BLaER1 treated with 17β-estradiol and CSF1 and Interleukin-3, amounts not matched to agents 10 nM and 100 nM (cell line): ENCODE data around the gene MPRIP.

Experiments
- H3K27ac ChIP-seq, 11 experiments: shearing (Covaris generic); formaldehyde crosslinking; 2 replicates each; pipeline ENCODE4 v1.8.1; 2022
- H3K27me3 ChIP-seq, 11 experiments: shearing (Covaris generic); formaldehyde crosslinking; 2 replicates each; pipeline ENCODE4 v1.8.1; 2022
- H3K36me3 ChIP-seq, 11 experiments: shearing (Covaris generic); formaldehyde crosslinking; 2 replicates each; pipeline ENCODE4 v1.8.1; 2022
- H3K4me1 ChIP-seq, 10 experiments: shearing (Covaris generic); formaldehyde crosslinking; 2 replicates each; pipeline ENCODE4 v1.8.1; 2022
- H3K4me2 ChIP-seq, 11 experiments: shearing (Covaris generic); formaldehyde crosslinking; 2 replicates each; pipeline ENCODE4 v1.8.1; 2022
- H3K4me3 ChIP-seq, 10 experiments: shearing (Covaris generic); formaldehyde crosslinking; 2 replicates each; pipeline ENCODE4 v1.8.1; 2022
- H3K9ac ChIP-seq, 11 experiments: shearing (Covaris generic); formaldehyde crosslinking; 2 replicates each; pipeline ENCODE4 v1.8.1; 2022
- H3K9me3 ChIP-seq, 11 experiments: shearing (Covaris generic); formaldehyde crosslinking; replicated peaks in 1 of 11; 2 replicates each; pipeline ENCODE4 v1.8.1; 2022
- H4K20me1 ChIP-seq, 11 experiments: shearing (Covaris generic); formaldehyde crosslinking; 2 replicates each; pipeline ENCODE4 v1.8.1; 2022
- Cebpa-rat ChIP-seq, 11 experiments: shearing (Covaris generic); IDR thresholded peaks; 2 replicates each; pipeline ENCODE4 v1.8.1; 2022

Gene MPRIP

DNA sequence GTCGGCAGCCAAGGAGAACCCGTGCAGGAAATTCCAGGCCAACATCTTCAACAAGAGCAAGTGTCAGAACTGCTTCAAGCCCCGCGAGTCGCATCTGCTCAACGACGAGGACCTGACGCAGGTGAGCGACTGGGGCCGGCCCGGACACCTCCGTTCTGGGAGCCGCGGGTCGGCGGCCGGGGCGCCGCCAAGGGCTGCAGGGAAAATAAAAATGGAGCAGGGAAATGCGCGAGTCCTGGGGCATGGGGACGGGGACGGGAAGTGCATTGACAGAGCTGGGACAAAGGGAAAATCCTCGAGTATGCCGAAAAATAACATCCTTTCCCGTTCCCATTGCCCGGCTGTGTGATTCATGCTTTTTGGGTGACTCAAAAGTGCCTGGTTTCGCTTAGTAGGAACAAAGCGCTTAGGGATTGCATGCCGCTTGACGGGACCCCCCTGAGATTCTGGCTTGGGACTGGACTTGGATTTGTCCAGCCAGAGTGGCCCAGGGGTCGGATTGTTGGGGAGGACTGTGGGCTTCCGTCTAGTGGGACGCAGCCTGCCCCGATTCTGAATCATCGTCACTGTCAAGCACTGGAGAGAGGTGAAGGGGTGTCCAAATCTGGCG lies 699 bp downstream of the MPRIP start:
- Histone ChIP-seq H3K27ac (peak overlapping the region; percentile 37 to 90 (median 80); a peak in 21 of 22 replicates), H4K20me1 (peaks cover 37 to 57% (median 49%) of the 10 kb centered on the region in 11 experiments; a peak in 21 of 22 replicates), H3K4me3 (peak overlapping the region; percentile 75 to 96 (median 86)), H3K27me3 (no peaks in the 10 kb centered on the region), H3K4me2 (peak overlapping the region; percentile 86 to 99 (median 97)), H3K9me3 (peaks cover 0 to 6% (median 0%) of the 10 kb centered on the region in 11 experiments; a peak in 4 of 22 replicates), H3K4me1 (peaks cover 56 to 84% (median 74%) of the 10 kb centered on the region in 10 experiments), H3K36me3 (0 out of 22 replicates have a peak, but pooled peaks cover 0 to 5% (median 0%) of the 10 kb centered on the region in 11 experiments), H3K9ac (peak overlapping the region; percentile 73 to 95 (median 86))
- TF ChIP-seq Cebpa-rat (IDR thresholded peaks at IDR 0.05), result no peak

- peak overlapping the region; percentile 86 to 99 (median 97) for H3K4me2 ChIP-seq
- peak overlapping the region; percentile 73 to 95 (median 86); a peak in 21 of 22 replicates for H3K9ac ChIP-seq
- H3K9me3 ChIP-seq, result peaks cover 0 to 6% (median 0%) of the 10 kb centered on the region in 11 experiments; a peak in 4 of 22 replicates
- H3K4me1 ChIP-seq, result peaks cover 63 to 85% (median 79%) of the 10 kb centered on the region in 10 experiments
- peak overlapping the region; percentile 75 to 96 (median 86) for H3K4me3 ChIP-seq
- H3K27me3 ChIP-seq, result no peaks in the 10 kb centered on the region
- H4K20me1 ChIP-seq, result peaks cover 42 to 64% (median 55%) of the 10 kb centered on the region in 11 experiments; a peak in 21 of 22 replicates
- peak overlapping the region in 10 of 11 experiments; percentile 37 to 90 (median 82); a peak in 20 of 22 replicates for H3K27ac ChIP-seq
- H3K36me3 ChIP-seq, result 0 out of 22 replicates have a peak, but pooled peaks cover 0 to 5% (median 0%) of the 10 kb centered on the region in 11 experiments
- TF ChIP-seq Cebpa-rat (IDR thresholded peaks at IDR 0.05), result no peak
Measured at GRCh38 chr17:17043461-17044271, 1.4 kb downstream of the MPRIP start.

GRCh38 chr17:17044846-17045561 lies 2.7 kb downstream of the MPRIP start:
- peak overlapping the region in 9 of 10 experiments; percentile 23 to 96 (median 86); a peak in 16 of 20 replicates for H3K4me3 ChIP-seq
- peaks cover 48 to 77% (median 67%) of the 10 kb centered on the region in 11 experiments; a peak in 21 of 22 replicates for H4K20me1 ChIP-seq
- peaks cover 63 to 86% (median 81%) of the 10 kb centered on the region in 10 experiments for H3K4me1 ChIP-seq
- peak in 6 of 11 experiments; percentile 36 to 83 (median 60); a peak in 10 of 22 replicates for TF ChIP-seq Cebpa-rat (IDR thresholded peaks at IDR 0.05)
- peak overlapping the region in 10 of 11 experiments; percentile 40 to 90 (median 82); a peak in 19 of 22 replicates for H3K27ac ChIP-seq
- H3K27me3 ChIP-seq, result no peaks in the 10 kb centered on the region
- peaks cover 0 to 6% (median 0%) of the 10 kb centered on the region in 11 experiments; a peak in 4 of 22 replicates for H3K9me3 ChIP-seq
- 0 out of 22 replicates have a peak, but pooled peaks cover 0 to 9% (median 0%) of the 10 kb centered on the region in 11 experiments for H3K36me3 ChIP-seq
- peak overlapping the region; percentile 13 to 95 (median 86); a peak in 20 of 22 replicates for H3K9ac ChIP-seq
- H3K4me2 ChIP-seq, result peak overlapping the region; percentile 86 to 99 (median 97)

- TF ChIP-seq Cebpa-rat (IDR thresholded peaks at IDR 0.05), result no peak
- H3K4me3 ChIP-seq, result no peak overlapping the region
- H3K9me3 ChIP-seq, result peaks cover 0 to 6% (median 0%) of the 10 kb centered on the region in 11 experiments; a peak in 4 of 22 replicates
- H3K4me1 ChIP-seq, result peaks cover 80 to 99% (median 92%) of the 10 kb centered on the region in 10 experiments
- H3K36me3 ChIP-seq, result 0 out of 22 replicates have a peak, but pooled peaks cover 0 to 9% (median 0%) of the 10 kb centered on the region in 11 experiments
- H3K27ac ChIP-seq, result peak overlapping the region in 8 of 11 experiments; percentile 33 to 90 (median 62); a peak in 17 of 22 replicates
- H3K27me3 ChIP-seq, result no peaks in the 10 kb centered on the region
- H3K9ac ChIP-seq, result peak overlapping the region in 6 of 11 experiments; percentile 2 to 52 (median 28); a peak in 7 of 22 replicates
- peaks cover 73 to 99% (median 92%) of the 10 kb centered on the region in 11 experiments; a peak in 21 of 22 replicates for H4K20me1 ChIP-seq
- H3K4me2 ChIP-seq, result peak overlapping the region; percentile 25 to 99 (median 97)
Measured at GRCh38 chr17:17048106-17048505, 5.8 kb downstream of the MPRIP start.

DNA sequence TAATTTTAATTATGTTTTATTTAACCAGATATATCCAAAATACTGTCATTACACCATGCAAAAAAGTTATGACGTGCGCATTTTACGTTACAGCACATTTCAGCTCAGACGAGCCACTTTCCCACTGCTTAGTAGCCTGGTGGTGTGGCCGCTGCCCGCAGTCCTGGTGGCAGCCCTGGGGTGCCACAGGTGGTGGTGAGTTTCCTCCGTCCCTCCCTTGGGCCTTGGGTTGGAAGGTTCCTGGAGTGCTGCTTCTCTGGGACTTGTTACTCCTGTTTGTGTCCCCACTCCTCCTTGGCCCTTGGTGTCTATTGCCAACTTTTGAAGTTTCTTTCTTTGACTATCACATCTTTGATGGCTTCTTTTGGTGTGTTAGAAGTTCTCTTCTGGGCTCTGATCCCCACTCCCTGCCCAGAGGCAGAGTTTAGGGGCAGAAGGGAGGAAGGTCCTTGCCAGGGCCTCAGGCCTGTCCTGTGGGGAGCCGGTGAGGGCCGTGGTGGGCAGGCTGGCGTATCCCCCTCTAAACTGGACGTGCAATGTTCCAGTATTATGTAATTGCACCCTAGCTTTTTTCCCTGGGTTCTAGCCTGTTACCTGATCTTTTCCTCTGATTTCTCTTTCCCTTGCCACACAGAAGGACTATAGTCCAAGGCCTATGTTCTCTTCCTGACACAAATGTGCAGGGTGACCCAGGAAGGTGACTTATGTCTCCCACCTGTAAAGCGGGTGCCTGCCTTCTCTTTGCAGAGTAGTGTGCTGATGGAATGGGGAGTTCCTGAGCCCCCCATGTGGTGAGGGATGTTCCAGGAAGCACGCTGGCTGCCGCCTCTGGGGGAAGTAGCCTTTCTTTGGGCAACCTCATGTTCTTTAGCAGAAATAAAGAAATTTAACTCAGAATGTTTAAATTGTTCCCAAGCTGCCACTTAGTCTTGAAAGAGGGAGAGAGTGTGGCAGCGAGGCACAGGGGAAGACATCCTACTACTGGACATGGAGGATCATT lies 8.4 kb downstream of the MPRIP start:
- Histone ChIP-seq H4K20me1 (peaks cover 60 to 99% (median 93%) of the 10 kb centered on the region in 11 experiments; a peak in 21 of 22 replicates), H3K4me3 (peak overlapping the region in 5 of 10 experiments; percentile 2 to 49 (median 39); a peak in 5 of 20 replicates), H3K9me3 (peaks cover 0 to 6% (median 0%) of the 10 kb centered on the region in 11 experiments; a peak in 4 of 22 replicates), H3K36me3 (peaks cover 0 to 15% (median 0%) of the 10 kb centered on the region in 11 experiments; a peak in 2 of 22 replicates), H3K9ac (peak overlapping the region in 9 of 11 experiments; percentile 9 to 75 (median 65); a peak in 16 of 22 replicates), H3K27ac (peak overlapping the region in 9 of 11 experiments; percentile 57 to 82 (median 74); a peak in 18 of 22 replicates), H3K27me3 (no peaks in the 10 kb centered on the region), H3K4me1 (peaks cover 78 to 100% (median 100%) of the 10 kb centered on the region in 10 experiments), H3K4me2 (peak overlapping the region; percentile 87 to 99 (median 95))
- TF ChIP-seq Cebpa-rat (IDR thresholded peaks at IDR 0.05), result no peak

DNA sequence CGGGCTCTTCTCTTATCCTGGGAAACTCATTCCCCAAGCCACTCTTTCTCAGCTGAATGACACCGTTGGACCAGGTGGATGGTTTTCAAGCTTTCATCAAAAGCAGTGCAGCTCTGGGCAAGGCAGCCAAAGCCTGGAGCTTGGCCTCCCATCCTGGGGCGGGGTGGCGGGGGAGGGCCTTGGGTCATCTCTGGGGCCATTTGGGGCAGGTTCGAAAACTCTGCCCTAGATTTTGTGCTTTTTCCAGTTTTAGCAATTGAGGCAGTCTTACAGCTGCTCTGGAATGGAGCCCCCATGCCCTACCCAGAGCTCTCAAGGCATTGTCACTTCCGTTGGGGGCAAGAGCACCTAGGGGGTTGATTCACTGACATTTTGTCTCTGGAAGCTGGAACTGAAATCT lies 9.1 kb downstream of the MPRIP start:
- TF ChIP-seq Cebpa-rat (IDR thresholded peaks at IDR 0.05), result no peak
- Histone ChIP-seq H3K27ac (peak overlapping the region in 9 of 11 experiments; percentile 57 to 82 (median 74); a peak in 18 of 22 replicates), H3K27me3 (no peaks in the 10 kb centered on the region), H3K4me1 (peaks cover 78 to 100% (median 100%) of the 10 kb centered on the region in 10 experiments), H3K4me2 (peak overlapping the region; percentile 87 to 99 (median 95)), H3K36me3 (peaks cover 0 to 15% (median 0%) of the 10 kb centered on the region in 11 experiments; a peak in 2 of 22 replicates), H3K9ac (peak overlapping the region in 9 of 11 experiments; percentile 31 to 75 (median 65); a peak in 17 of 22 replicates), H3K9me3 (peaks cover 0 to 6% (median 0%) of the 10 kb centered on the region in 11 experiments; a peak in 4 of 22 replicates), H4K20me1 (peaks cover 61 to 99% (median 93%) of the 10 kb centered on the region in 11 experiments; a peak in 21 of 22 replicates), H3K4me3 (peak overlapping the region in 6 of 10 experiments; percentile 1 to 49 (median 35); a peak in 7 of 20 replicates)
